Ovary (tissue), 3 donors: ENCODE results near the gene NDE1.

Experiments
- CTCF ChIP-seq, 3 donors: fragments of 450-650 bp in 2 of 3; fragments of 200-600 bp in 1 of 3; IDR thresholded peaks; one replicate each; pipeline versions ENCODE4 v1.5.1 to v1.8.0; 2016 to 2022; ENCODE audit warnings: antibody characterized with exemption in 3 of 3, mild to moderate bottlenecking in 1 of 3
- EP300 ChIP-seq: sonication (generic); formaldehyde crosslinking; IDR thresholded peaks from one replicate; pipeline ENCODE4 v1.6.1; 2017; ENCODE audit warnings: antibody characterized with exemption
- POLR2A ChIP-seq: fragments of 450-650 bp; IDR thresholded peaks from one replicate; pipeline ENCODE4 v1.6.1; 2017; ENCODE audit warnings: antibody characterized with exemption, mild to moderate bottlenecking, moderate library complexity
- donor health status: DM: no; HTN: no; CAD: no.

GRCh38 chr16:15737140-15737644 is 87.1 kb downstream of the NDE1 start:
- no peak for TF ChIP-seq CTCF (IDR thresholded peaks at IDR 0.05)
- TF ChIP-seq POLR2A, result no peak
- no peak for TF ChIP-seq EP300
